ENCODE measurements around the gene SELENOT.

GRCh38 chr3:150567328-150567727 is 35.8 kb upstream of the SELENOT start:
- TF ChIP-seq POLR2A (IDR thresholded peaks at IDR 0.05) (no peak), CTCF (IDR thresholded peaks at IDR 0.05) (no peak)

Data from suprapubic skin (tissue), 3 donors.